ENCODE data around the gene TBC1D1.

TBC1D1 gene

DNA sequence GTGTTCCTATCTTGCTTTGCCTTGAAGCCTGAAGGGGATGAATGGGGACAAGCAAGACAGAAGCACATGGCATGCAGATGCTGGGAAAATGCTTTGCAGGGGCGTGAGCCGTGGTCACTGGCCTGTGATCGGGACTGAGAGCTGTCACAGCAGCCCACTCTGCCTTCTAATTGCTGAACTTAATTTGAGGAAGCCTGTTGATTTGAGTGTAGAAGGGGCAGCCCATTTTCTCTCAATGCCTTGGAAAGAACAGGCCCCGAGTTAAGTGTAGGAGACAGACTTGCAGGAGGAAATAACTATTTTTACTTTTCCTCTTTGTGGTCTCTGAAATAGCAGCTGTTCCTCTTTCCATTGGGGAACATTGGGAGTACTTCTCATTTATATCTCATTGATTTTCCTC is 26.1 kb upstream of the TBC1D1 start:
- TF ChIP-seq POLR2AphosphoS5 (IDR thresholded peaks at IDR 0.05; ENCODE audit: low read depth, low read length) = no peak
- no peak for TF ChIP-seq TAF1 (IDR thresholded peaks at IDR 0.05; ENCODE audit: borderline replicate concordance, insufficient read depth, low read length)
- no peak for TF ChIP-seq REST (IDR thresholded peaks at IDR 0.05; ENCODE audit: insufficient read depth in 1 of 2, low read depth in 2 of 2, low read length in 2 of 2)
- no peak for TF ChIP-seq FOXP2 (optimal IDR thresholded peaks at IDR 0.05; ENCODE audit: borderline replicate concordance, extremely low read depth, extremely low read length, insufficient read depth)
- no peak for TF ChIP-seq SIN3A (IDR thresholded peaks at IDR 0.05; ENCODE audit: borderline replicate concordance, insufficient read depth, low read length)

DNA sequence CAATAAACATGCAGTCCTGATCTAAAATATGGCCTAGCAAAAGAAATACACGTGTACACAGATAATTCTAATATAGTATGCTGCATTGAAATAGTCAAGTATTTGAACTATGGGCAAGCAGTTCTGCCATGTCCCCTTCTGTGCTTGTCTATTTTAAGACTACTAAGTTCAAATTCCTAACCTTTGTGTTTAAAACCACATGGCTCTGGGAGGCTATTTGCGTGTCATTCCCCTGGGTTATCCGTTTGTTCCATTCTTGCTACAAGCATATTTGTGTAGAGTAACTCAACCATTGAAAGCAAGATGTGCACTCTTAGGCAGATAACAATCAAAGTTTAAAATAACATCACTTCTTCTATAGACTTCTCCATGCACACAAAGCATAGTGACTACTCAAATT is 25.4 kb upstream of the TBC1D1 start:
- no peak for TF ChIP-seq FOXP2 (optimal IDR thresholded peaks at IDR 0.05; ENCODE audit: borderline replicate concordance, extremely low read depth, extremely low read length, insufficient read depth)
- TF ChIP-seq SIN3A (IDR thresholded peaks at IDR 0.05; ENCODE audit: borderline replicate concordance, insufficient read depth, low read length) = no peak
- TF ChIP-seq TAF1 (IDR thresholded peaks at IDR 0.05; ENCODE audit: borderline replicate concordance, insufficient read depth, low read length) = no peak
- TF ChIP-seq REST (IDR thresholded peaks at IDR 0.05; ENCODE audit: insufficient read depth in 1 of 2, low read depth in 2 of 2, low read length in 2 of 2) = no peak
- TF ChIP-seq POLR2AphosphoS5 (IDR thresholded peaks at IDR 0.05; ENCODE audit: low read depth, low read length) = no peak

DNA sequence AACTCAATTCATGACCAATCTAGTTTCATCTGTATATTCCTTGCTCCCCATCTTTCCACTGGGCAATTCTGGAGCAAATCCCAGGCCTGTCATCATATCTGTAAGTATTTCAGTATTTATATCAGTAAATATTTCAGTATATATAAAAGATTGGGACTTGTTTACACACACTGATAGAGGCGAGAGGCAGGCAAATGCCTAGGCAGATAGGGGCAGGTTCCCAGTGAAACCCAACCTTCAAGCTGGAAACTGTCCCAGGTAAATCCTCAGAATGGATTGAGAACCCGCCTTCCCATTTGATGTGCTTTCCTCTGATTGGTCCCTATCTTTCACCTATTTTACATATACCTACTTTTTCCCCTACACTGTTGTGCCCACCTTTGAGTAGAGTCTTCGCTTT is 23.8 kb upstream of the TBC1D1 start:
- no peak for TF ChIP-seq SIN3A (IDR thresholded peaks at IDR 0.05; ENCODE audit: borderline replicate concordance, insufficient read depth, low read length)
- no peak for TF ChIP-seq TAF1 (IDR thresholded peaks at IDR 0.05; ENCODE audit: borderline replicate concordance, insufficient read depth, low read length)
- TF ChIP-seq POLR2AphosphoS5 (IDR thresholded peaks at IDR 0.05; ENCODE audit: low read depth, low read length) = no peak
- TF ChIP-seq REST (IDR thresholded peaks at IDR 0.05; ENCODE audit: insufficient read depth in 1 of 2, low read depth in 2 of 2, low read length in 2 of 2) = no peak
- no peak for TF ChIP-seq FOXP2 (optimal IDR thresholded peaks at IDR 0.05; ENCODE audit: borderline replicate concordance, extremely low read depth, extremely low read length, insufficient read depth)

GRCh38 chr4:37868238-37868637 is 22.6 kb upstream of the TBC1D1 start:
- no peak for TF ChIP-seq FOXP2 (optimal IDR thresholded peaks at IDR 0.05; ENCODE audit: borderline replicate concordance, extremely low read depth, extremely low read length, insufficient read depth)
- no peak for TF ChIP-seq TAF1 (IDR thresholded peaks at IDR 0.05; ENCODE audit: borderline replicate concordance, insufficient read depth, low read length)
- no peak for TF ChIP-seq SIN3A (IDR thresholded peaks at IDR 0.05; ENCODE audit: borderline replicate concordance, insufficient read depth, low read length)
- TF ChIP-seq REST (IDR thresholded peaks at IDR 0.05; ENCODE audit: insufficient read depth in 1 of 2, low read depth in 2 of 2, low read length in 2 of 2) = no peak
- TF ChIP-seq POLR2AphosphoS5 (IDR thresholded peaks at IDR 0.05; ENCODE audit: low read depth, low read length) = no peak
